Keratinocyte (primary cell): ENCODE results near the gene ZNF208. TPM values are rescaled to one million over a fixed set of nuclear protein-coding genes. Genes with fewer than 3 reads are reported as not detected.

Source experiments
- DNase-seq: peaks from one replicate; pipeline ENCODE4 v3.0.0-alpha.2; 2011; ENCODE audit warnings: low read depth, missing footprints, low spot score
- FAIRE-seq: peaks from 2 replicates; lab custom pipeline; 2011; peaks lifted over from hg19 to GRCh38; lab: Jason Lieb, UNC
- H2AFZ ChIP-seq: 2 replicates; pipeline ENCODE4 v1.6.0; 2012; ENCODE audit warnings: low read length, control low read depth, inconsistent platforms; ENCODE audit not compliant: control insufficient read depth
- H3K27ac ChIP-seq: 2 replicates; pipeline ENCODE4 v1.5.1; 2011; ENCODE audit warnings: low read length; ENCODE audit not compliant: control insufficient read depth, insufficient read depth
- H3K27me3 ChIP-seq: 3 replicates; pipeline ENCODE4 v1.6.0; 2011; ENCODE audit warnings: low read length; ENCODE audit not compliant: control insufficient read depth, insufficient read depth; ENCODE audit errors: extremely low read depth
- H3K36me3 ChIP-seq, 2 experiments: 2 replicates in 1 of 2; 3 replicates in 1 of 2; pipeline ENCODE4 v1.5.1; 2011; ENCODE audit warnings: low read length in 2 of 2, mild to moderate bottlenecking in 1 of 2; ENCODE audit not compliant: control insufficient read depth in 2 of 2, insufficient read depth in 2 of 2; ENCODE audit errors: extremely low read depth in 1 of 2
- H3K4me1 ChIP-seq: 3 replicates; pipeline ENCODE4 v1.5.1; 2011; ENCODE audit warnings: low read length; ENCODE audit not compliant: control insufficient read depth, insufficient read depth; ENCODE audit errors: extremely low read depth
- H3K4me2 ChIP-seq: 3 replicates; pipeline ENCODE4 v1.6.0; 2011; ENCODE audit warnings: low read depth, low read length; ENCODE audit not compliant: control insufficient read depth, insufficient read depth; ENCODE audit errors: extremely low read depth
- H3K4me3 ChIP-seq, 3 experiments: fragments of 200-600 bp in 1 of 3; sonication (generic) in 1 of 3; 2 replicates in 2 of 3; 3 replicates in 1 of 3; pipeline ENCODE4 v1.5.1; 2011 to 2016; ENCODE audit warnings: low read length in 3 of 3, mild to moderate bottlenecking in 3 of 3, control low read depth in 2 of 3, inconsistent platforms in 1 of 3, low read depth in 1 of 3, mixed read lengths in 1 of 3, mixed run types in 1 of 3, moderate library complexity in 1 of 3; ENCODE audit not compliant: control insufficient read depth in 2 of 3, insufficient read depth in 2 of 3; ENCODE audit errors: extremely low read depth in 1 of 3
- H3K79me2 ChIP-seq: 2 replicates; pipeline ENCODE4 v1.6.0; 2012; ENCODE audit warnings: low read length; ENCODE audit not compliant: control insufficient read depth, insufficient read depth
- H3K9ac ChIP-seq: 3 replicates; pipeline ENCODE4 v1.6.0; 2011; ENCODE audit warnings: low read length; ENCODE audit not compliant: control insufficient read depth, insufficient read depth; ENCODE audit errors: extremely low read depth
- H3K9me1 ChIP-seq: 3 replicates; pipeline ENCODE4 v1.6.0; 2011; ENCODE audit warnings: low read length; ENCODE audit not compliant: control insufficient read depth, insufficient read depth; ENCODE audit errors: extremely low read depth
- H3K9me3 ChIP-seq: 2 replicates; pipeline ENCODE4 v1.5.1; 2012; ENCODE audit warnings: low read depth, low read length; ENCODE audit not compliant: control insufficient read depth
- H4K20me1 ChIP-seq: 3 replicates; pipeline ENCODE4 v1.6.0; 2011; ENCODE audit warnings: low read length; ENCODE audit not compliant: control insufficient read depth, insufficient read depth; ENCODE audit errors: extremely low read depth
- EZH2 ChIP-seq: IDR thresholded peaks from one replicate; pipeline ENCODE4 v1.6.1; 2012; ENCODE audit warnings: inconsistent platforms, mild to moderate bottlenecking, low read length, moderate library complexity
- dilution Hi-C: fragments of 300-500 bp; cut with MboI; formaldehyde crosslinking; loops from one replicate; pipeline ENCODE4 v1.7.0; 2020; ENCODE audit warnings: low sequenced_read_pairs; ENCODE audit not compliant: extremely low pct_ligation_motif_present
- polyA plus RNA-seq, 5 experiments: library from polyadenylated mRNA; depleted of rRNA in 3 of 5; stranded (reverse) in 3 of 5; stranded (forward) in 1 of 5; unstranded in 1 of 5; fragments of >200 nt; gene quantifications; 1 replicate in 1 of 5; 2 replicates in 3 of 5; 3 replicates in 1 of 5; pipeline versions ENCODE4 v1.2.1 to v1.2.3, GENCODE V29; 2011 to 2012; ENCODE audit warnings: missing spikeins in 2 of 5, low read depth in 1 of 5, low replicate concordance in 1 of 5
- TF ChIP-seq, protein P1 (sequence below), 3 experiments: IDR thresholded peaks in 1 of 3; conservative IDR thresholded peaks in 1 of 3; optimal IDR thresholded peaks in 1 of 3; 2 replicates in 2 of 3; 3 replicates in 1 of 3; pipeline versions ENCODE3 to v1.5.1; 2011; ENCODE audit warnings: low read length in 3 of 3, mild to moderate bottlenecking in 3 of 3, moderate library complexity in 2 of 3, control low read depth in 1 of 3, inconsistent platforms in 1 of 3; ENCODE audit not compliant: insufficient read depth in 2 of 3; ENCODE audit errors: extremely low read depth in 1 of 3

ZNF208 gene
- polyA plus RNA-seq, 1 donor (not counting 4 experiments of a cell fraction or from before 2014, with no cell fraction given), result 0.20 TPM

DNA sequence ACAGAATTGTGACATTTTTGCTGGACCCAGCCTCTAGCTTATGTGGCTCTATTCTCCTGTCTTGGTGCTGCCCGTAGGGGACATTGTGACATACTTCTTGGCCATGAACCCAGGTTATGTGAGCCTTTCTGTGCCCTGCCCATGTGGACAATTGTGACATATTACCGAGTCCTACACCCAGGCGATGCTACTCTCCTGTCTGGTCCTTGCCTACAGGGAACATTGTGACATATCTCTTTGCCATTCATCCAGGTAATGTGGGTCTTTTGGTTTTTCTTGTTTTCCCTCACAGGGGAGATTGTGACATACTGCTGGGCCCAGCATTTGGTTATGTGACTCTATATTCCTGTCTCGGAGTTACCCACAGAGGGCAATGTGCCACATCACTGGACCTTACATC, 103.2 kb downstream of the ZNF208 start:
- TF ChIP-seq, protein P1, sequence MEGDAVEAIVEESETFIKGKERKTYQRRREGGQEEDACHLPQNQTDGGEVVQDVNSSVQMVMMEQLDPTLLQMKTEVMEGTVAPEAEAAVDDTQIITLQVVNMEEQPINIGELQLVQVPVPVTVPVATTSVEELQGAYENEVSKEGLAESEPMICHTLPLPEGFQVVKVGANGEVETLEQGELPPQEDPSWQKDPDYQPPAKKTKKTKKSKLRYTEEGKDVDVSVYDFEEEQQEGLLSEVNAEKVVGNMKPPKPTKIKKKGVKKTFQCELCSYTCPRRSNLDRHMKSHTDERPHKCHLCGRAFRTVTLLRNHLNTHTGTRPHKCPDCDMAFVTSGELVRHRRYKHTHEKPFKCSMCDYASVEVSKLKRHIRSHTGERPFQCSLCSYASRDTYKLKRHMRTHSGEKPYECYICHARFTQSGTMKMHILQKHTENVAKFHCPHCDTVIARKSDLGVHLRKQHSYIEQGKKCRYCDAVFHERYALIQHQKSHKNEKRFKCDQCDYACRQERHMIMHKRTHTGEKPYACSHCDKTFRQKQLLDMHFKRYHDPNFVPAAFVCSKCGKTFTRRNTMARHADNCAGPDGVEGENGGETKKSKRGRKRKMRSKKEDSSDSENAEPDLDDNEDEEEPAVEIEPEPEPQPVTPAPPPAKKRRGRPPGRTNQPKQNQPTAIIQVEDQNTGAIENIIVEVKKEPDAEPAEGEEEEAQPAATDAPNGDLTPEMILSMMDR (optimal IDR thresholded peaks at IDR 0.05 in 1 of 3, IDR thresholded peaks at IDR 0.05 in 1 of 3, conservative IDR thresholded peaks at IDR 0.05 in 1 of 3; ENCODE audit: extremely low read depth in 1 of 3, insufficient read depth in 2 of 3, low read length in 3 of 3), result no peak
- TF ChIP-seq EZH2, result no peak
- Histone ChIP-seq H3K4me2 (no peak overlapping the region), H3K9ac (no peak overlapping the region), H3K9me3 (peaks cover 3% of the 10 kb centered on the region), H2AFZ (no peak overlapping the region), H4K20me1 (no peaks in the 10 kb centered on the region), H3K9me1 (no peaks in the 10 kb centered on the region), H3K4me3 (no peak overlapping the region), H3K27ac (no peak overlapping the region), H3K27me3 (no peaks in the 10 kb centered on the region), H3K36me3 (no peaks in the 10 kb centered on the region), H3K79me2 (no peaks in the 10 kb centered on the region), H3K4me1 (no peaks in the 10 kb centered on the region)
- dilution Hi-C loops, result no loop called here
- DNase-seq (no peak), FAIRE-seq (no peak)

DNA sequence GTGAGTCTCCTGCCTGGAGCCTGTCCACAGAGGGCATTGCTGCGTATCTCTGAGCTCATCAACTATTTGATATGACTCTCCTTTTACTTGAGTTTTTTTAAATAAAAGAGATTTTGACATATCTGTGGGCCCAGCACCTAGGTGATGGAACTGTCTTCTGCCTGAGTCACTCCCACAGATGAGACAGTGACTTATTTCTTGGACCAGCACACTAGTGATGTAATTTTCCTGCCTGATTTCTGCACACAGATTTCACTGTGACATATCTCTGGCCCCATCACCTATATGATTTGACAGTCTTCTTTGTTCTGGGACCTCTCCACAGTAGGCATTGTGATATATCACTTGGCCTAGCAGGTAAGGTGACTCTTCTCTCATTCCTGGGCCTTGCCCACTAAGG, 108.2 kb downstream of the ZNF208 start:
- TF ChIP-seq, protein P1 (optimal IDR thresholded peaks at IDR 0.05 in 1 of 3, IDR thresholded peaks at IDR 0.05 in 1 of 3, conservative IDR thresholded peaks at IDR 0.05 in 1 of 3; ENCODE audit: extremely low read depth in 1 of 3, insufficient read depth in 2 of 3, low read length in 3 of 3), result no peak
- TF ChIP-seq EZH2, result no peak
- Histone ChIP-seq H2AFZ (no peak overlapping the region), H3K4me2 (no peak overlapping the region), H3K27me3 (no peaks in the 10 kb centered on the region), H3K9me3 (peaks cover 2% of the 10 kb centered on the region), H3K9ac (no peak overlapping the region), H3K27ac (no peak overlapping the region), H3K79me2 (no peaks in the 10 kb centered on the region), H3K36me3 (no peaks in the 10 kb centered on the region), H3K4me1 (no peaks in the 10 kb centered on the region), H3K9me1 (no peaks in the 10 kb centered on the region), H3K4me3 (no peak overlapping the region), H4K20me1 (no peaks in the 10 kb centered on the region)
- dilution Hi-C loops, result no loop called here
- no peak for FAIRE-seq
- no peak for DNase-seq
